ENCODE data around the gene OR2B2. TPM values are rescaled to one million over a fixed set of nuclear protein-coding genes. Genes with fewer than 3 reads are reported as not detected.
A peak's percentile ranks its signal among the peaks of the same experiment; 100 is the strongest.

OR2B2 gene
- total and polyA plus RNA-seq, 4 donors, result not detected

- ATAC-seq (ENCODE audit: insufficient read depth, low FRiP score) (no peak), DNase-seq (peak; percentile 63 to 90 (median 86))
- 0 to 4% methylated on average over 27 of the region's 27 CpGs for WGBS, 2 donors
- Histone ChIP-seq H3K27me3 (ENCODE audit: control insufficient read depth in 3 of 3, insufficient read depth in 3 of 3, low read length in 2 of 3) (no peaks in the 10 kb centered on the region), H3K9me3 (ENCODE audit: control insufficient read depth in 4 of 4, insufficient read depth in 3 of 4, low read length in 3 of 4) (peaks cover 0 to 1% (median 0%) of the 10 kb centered on the region in 4 donors), H3K9ac (ENCODE audit: insufficient read depth in 1 of 2, low read length in 2 of 2) (peak overlapping the region; percentile 65 to 96), H3K4me3 (no peak overlapping the region), H3K36me3 (ENCODE audit: control insufficient read depth in 4 of 4, insufficient read depth in 4 of 4, low read length in 4 of 4) (no peaks in the 10 kb centered on the region), H3K27ac (ENCODE audit: low read depth in 1 of 2, low read length in 1 of 2) (no peak overlapping the region), H3K4me1 (ENCODE audit: control insufficient read depth in 5 of 5, insufficient read depth in 5 of 5, low read length in 5 of 5) (peaks cover 4 to 30% (median 8%) of the 10 kb centered on the region in 5 donors)
- no peak for TF ChIP-seq CTCF (IDR thresholded peaks at IDR 0.05; ENCODE audit: control extremely low read depth, extremely low read depth)
These were observed 45.7 kb downstream of the OR2B2 start for GRCh38 chr6:27866357-27867050.

- Histone ChIP-seq H3K9ac (ENCODE audit: insufficient read depth in 1 of 2, low read length in 2 of 2) (peak overlapping the region; percentile 65 to 96), H3K4me3 (no peak overlapping the region), H3K4me1 (ENCODE audit: control insufficient read depth in 5 of 5, insufficient read depth in 5 of 5, low read length in 5 of 5) (peaks cover 0 to 26% (median 8%) of the 10 kb centered on the region in 5 donors), H3K36me3 (ENCODE audit: control insufficient read depth in 4 of 4, insufficient read depth in 4 of 4, low read length in 4 of 4) (no peaks in the 10 kb centered on the region), H3K9me3 (ENCODE audit: control insufficient read depth in 4 of 4, insufficient read depth in 3 of 4, low read length in 3 of 4) (peaks cover 0 to 1% (median 0%) of the 10 kb centered on the region in 4 donors), H3K27me3 (ENCODE audit: control insufficient read depth in 3 of 3, insufficient read depth in 3 of 3, low read length in 2 of 3) (no peaks in the 10 kb centered on the region), H3K27ac (ENCODE audit: low read depth in 1 of 2, low read length in 1 of 2) (no peak overlapping the region)
- ATAC-seq (ENCODE audit: insufficient read depth, low FRiP score) (no peak), DNase-seq (peak in 1 of 3 donors; percentile 60)
- WGBS, 2 donors, result 0 to 1% methylated on average over 17 of the region's 17 CpGs
- TF ChIP-seq CTCF (IDR thresholded peaks at IDR 0.05; ENCODE audit: control extremely low read depth, extremely low read depth), result no peak
These were observed 46.3 kb downstream of the OR2B2 start for GRCh38 chr6:27865850-27866356.

GRCh38 chr6:27864906-27865849 lies 47.0 kb downstream of the OR2B2 start:
- peak overlapping the region; percentile 70 to 72 for H3K27ac ChIP-seq (ENCODE audit: low read depth in 1 of 2, low read length in 1 of 2)
- 1% methylated on average over 50 to 58 of the region's 58 CpGs for WGBS, 2 donors

More at GRCh38 chr6:27864906-27865849, 47.0 kb downstream of the OR2B2 start:
- DNase-seq, result peak; percentile 90 to 99 (median 99)
- Histone ChIP-seq H3K9ac (ENCODE audit: insufficient read depth in 1 of 2, low read length in 2 of 2) (peak overlapping the region; percentile 65 to 96), H3K27me3 (ENCODE audit: control insufficient read depth in 3 of 3, insufficient read depth in 3 of 3, low read length in 2 of 3) (no peaks in the 10 kb centered on the region), H3K9me3 (ENCODE audit: control insufficient read depth in 4 of 4, insufficient read depth in 3 of 4, low read length in 3 of 4) (peaks cover 0 to 1% (median 0%) of the 10 kb centered on the region in 4 donors), H3K4me1 (ENCODE audit: control insufficient read depth in 5 of 5, insufficient read depth in 5 of 5, low read length in 5 of 5) (peaks cover 0 to 26% (median 8%) of the 10 kb centered on the region in 5 donors), H3K36me3 (ENCODE audit: control insufficient read depth in 4 of 4, insufficient read depth in 4 of 4, low read length in 4 of 4) (no peaks in the 10 kb centered on the region), H3K4me3 (peak overlapping the region; percentile 43)
- no peak for TF ChIP-seq CTCF (IDR thresholded peaks at IDR 0.05; ENCODE audit: control extremely low read depth, extremely low read depth)
- ATAC-seq (ENCODE audit: insufficient read depth, low FRiP score), result peak; percentile 82
